Tibial nerve (tissue), 3 donors: ENCODE results near the gene FNDC3B.

ENCODE experiments used
- CTCF ChIP-seq, 5 experiments: fragments of 200-600 bp in 3 of 5; fragments of 450-650 bp in 2 of 5; sonication (generic) in 3 of 5; IDR thresholded peaks; one replicate each; pipeline ENCODE4 v1.5.1; 2016 to 2019; ENCODE audit warnings: antibody characterized with exemption in 5 of 5, mild to moderate bottlenecking in 3 of 5, moderate library complexity in 2 of 5
- POLR2A ChIP-seq, 2 donors: fragments of 450-650 bp; IDR thresholded peaks; one replicate each; pipeline ENCODE4 v1.6.1; 2017; ENCODE audit warnings: antibody characterized with exemption in 2 of 2, mild to moderate bottlenecking in 2 of 2, moderate library complexity in 2 of 2

- TF ChIP-seq CTCF (IDR thresholded peaks at IDR 0.05) (no peak), POLR2A (IDR thresholded peaks at IDR 0.05) (no peak)
Measured at GRCh38 chr3:172118019-172118418, 78.6 kb downstream of the FNDC3B start.
